Stimulated activated CD4-positive, alpha-beta T cell treated with anti-CD3 and anti-CD28 coated beads, Interleukin-4, amount 100 ng/mL, for 4 hours (primary cell): Measurements from ENCODE around the gene FADS2.

Experiments
- DNase-seq, 2 experiments: peaks; one replicate each; pipeline ENCODE4 v3.0.0-alpha.2; 2020

Gene FADS2

DNA sequence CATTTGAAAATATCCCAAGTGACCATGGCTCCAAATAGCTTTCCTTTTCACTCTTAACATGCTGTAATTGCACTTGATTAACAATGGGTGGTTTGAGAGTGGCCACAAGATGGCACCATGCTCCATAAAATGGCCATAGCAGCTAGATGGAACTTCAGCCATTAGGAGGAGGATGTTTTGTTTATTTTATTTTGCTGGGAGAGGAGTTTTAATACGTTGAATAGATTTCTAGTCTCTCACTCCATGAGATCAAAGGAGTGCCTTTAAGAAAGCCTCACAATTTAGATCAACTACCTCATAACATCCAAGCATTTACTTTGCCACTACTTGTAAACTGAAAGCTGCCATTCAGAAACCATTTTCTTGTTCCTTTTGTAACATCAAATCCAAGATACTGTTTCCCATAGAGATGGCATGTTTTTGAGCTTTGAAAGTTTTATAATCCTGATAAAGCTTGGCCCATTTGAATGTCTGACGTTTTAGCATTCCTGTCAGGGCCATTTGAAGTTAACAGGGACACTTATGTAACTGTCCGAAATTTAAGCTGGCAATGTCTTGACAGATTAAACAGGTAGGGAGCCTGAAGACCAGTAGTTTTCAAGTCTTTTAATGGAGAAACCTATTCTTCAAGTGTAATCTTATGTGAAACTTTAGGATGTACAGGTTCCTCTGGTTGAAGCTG lies 30.7 kb upstream of the FADS2 start:
- DNase-seq, result peak; percentile 52 to 64

DNA sequence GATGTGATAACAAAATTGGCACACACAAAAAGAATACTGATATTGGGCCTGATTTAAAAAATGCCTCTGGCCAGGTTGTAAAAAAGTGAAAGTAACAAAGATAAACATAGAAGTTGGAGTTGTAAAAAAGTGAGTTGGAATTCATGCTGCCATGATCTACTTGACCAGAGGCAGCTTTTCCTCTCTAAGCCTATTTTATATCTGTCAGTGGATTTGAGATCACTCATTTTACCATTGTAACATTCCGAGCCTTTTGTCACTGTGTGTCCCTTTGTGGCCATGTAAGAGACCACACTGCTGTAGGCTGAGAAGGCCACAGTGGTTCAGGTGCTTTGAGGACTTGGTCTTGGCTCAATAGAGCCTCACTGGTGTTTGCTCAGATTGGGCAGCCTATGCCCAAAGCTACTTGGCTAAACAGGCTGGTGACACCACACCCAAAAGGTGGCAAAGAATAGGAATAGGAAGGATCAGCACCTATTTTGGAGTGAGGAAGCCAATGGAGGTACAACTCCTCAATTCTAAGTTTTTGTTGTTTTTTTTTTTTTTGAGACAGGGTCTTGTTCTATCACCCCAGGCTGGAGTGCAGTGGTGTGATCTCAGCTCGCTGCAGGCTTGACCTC lies 28.3 kb upstream of the FADS2 start:
- no peak for DNase-seq

DNA sequence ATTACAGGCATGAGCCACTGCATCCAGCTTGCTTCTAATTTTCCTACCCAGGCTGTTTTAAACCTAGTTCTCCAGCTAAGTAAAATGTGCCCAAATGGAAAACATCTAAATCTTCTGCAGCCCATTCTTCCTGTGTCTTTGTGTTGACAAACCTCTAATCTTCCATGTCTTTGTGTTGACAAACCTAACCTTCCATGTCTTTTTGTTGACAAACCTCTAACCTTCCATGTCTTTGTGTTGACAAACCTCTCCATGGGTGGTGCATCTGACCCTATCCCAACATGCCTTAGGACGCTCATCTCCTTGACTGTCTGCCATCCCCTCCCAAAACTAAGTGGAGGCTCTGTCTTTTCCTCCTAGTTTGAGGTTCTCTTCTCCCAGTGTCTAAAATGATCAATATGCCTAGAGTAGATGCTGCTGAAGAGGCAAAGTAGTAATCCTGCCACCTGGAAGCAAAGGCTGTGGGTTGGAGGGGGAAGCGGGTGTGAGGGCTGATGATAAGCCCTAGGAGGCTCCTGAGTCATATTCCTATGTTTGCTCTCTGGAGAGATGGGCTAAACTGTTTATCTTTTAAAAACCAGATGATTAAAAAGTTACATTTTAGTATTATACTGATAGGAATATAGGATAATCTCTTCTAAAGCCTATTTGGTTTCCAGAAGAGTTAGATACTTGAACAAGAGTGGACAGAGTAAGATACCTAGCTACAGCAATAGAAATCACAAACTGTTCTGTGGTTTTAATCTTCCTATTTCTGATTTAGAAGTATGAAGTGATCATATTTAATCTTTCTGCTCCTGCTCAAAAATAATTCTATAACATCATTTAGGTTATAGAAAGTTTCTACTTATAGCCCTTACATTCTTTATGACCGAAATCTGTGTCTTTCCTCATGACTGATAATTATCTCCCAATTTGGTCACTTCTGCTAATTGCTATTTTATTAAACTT lies 27.5 kb upstream of the FADS2 start:
- DNase-seq, result no peak

DNA sequence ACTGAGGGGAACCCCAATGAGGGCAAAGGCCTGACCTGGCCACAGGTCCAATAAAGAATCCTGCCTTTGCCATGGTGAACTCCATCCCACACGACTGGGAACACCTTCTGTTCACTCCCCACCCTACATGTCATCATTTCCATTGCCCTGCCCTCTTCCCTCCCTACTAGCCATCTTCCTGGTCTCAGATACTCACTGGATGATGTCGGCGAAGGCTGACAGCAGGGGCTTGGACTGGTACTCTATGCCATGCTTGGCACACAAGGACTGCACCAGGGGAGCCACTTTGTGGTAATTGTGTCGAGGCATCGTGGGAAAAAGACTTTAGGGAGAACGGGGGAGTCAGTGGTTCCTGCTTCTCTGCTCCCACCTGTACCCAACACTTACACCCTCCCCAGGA lies 25.5 kb upstream of the FADS2 start:
- no peak for DNase-seq

DNA sequence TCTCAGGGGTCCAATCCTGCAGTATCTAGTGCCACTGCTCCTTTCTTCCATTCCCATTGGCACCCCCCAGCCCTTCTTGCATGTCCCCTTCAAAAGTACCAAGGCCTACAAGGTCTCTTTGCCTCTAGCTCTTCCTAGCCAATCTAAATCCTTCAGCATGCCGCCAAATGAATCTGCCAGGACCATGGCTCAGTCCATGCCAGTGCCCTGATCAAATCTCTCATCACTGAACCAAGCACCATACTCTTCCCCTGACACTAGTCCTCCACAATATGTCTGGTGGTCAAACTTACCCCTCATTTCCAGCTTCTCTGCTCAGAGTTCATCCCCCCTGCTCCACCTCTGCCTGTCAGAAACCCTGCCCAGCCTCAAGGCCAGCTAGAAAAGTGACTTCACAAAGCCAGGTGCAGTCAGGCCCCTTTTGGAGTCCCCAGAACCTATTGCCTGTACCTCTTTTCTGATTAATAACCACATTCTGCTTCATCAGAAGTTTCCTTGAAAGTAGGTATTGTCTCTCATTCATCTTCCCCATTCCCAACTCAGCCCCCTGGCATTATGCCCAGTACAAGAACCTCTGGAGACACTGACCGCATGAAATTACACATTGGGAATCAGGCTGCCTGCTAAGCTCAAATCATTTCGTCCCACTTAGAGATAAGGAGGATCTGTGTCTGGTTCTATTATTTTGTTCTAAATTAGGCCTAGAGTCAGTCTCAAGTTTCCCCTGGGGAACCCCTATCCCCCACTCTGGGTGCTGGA lies 24.0 kb upstream of the FADS2 start:
- DNase-seq, result no peak

DNA sequence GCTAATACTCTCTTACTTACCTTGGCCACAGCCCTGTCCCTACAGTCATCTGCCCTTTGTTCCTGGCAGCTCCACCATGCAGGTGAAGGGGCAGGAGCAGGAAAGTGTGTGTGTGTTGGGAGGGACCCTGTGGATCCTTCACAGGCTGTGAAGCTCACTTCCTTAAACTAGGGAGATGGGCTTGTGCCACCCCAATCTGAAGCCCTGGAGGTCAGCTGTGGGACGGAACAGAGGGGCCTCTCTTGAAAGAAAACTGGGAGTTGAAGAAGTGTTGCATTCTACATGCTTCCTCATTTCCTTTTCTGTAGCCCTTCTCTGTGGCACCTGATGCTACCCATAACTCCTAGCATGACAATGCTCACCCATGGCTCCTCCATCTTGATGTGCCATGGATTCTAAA lies 23.0 kb upstream of the FADS2 start:
- DNase-seq, result no peak

DNA sequence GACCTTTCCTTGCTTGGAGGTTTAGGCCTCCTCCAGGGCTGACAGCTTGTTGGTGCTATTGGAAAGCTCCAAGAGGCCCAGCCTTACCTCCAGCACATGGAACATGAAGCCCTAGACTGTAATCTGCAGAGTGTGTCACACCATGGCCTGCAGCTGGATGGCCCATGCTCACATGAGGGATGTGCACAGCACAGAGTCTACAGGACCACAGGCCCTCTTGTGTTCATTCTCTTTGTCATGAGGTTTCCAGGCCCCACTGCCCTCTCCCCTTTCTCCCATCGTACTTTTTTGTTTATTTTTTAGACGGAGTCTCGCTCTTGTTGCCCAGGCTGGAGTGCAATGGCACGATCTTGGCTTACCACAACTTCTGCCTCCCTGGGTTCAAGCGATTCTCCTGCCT lies 21.3 kb upstream of the FADS2 start:
- no peak for DNase-seq

DNA sequence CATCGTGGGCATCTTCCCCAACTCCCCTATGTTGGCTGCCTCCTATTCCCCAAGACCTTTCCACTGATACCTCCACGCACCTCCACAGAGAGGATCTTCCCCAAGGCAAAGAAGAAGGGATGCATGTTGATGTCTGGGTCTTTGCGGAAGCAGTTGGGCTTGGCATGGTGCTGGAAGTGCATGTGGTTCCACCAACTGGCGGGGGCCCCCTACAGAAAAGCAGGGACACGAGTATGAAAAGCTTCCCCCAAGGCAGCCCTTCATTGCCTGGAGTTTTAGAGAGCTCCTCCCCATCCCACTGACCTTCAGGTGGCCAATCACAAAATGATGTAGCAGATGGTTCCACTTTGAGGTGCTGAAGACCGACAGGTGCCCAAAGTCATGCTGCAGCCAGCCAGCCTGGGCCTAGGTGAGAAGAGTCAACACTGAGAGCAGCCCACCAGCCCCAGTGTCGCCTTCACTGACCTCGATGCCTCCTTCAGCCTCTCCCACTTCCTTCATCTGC lies 17.4 kb upstream of the FADS2 start:
- no peak for DNase-seq

DNA sequence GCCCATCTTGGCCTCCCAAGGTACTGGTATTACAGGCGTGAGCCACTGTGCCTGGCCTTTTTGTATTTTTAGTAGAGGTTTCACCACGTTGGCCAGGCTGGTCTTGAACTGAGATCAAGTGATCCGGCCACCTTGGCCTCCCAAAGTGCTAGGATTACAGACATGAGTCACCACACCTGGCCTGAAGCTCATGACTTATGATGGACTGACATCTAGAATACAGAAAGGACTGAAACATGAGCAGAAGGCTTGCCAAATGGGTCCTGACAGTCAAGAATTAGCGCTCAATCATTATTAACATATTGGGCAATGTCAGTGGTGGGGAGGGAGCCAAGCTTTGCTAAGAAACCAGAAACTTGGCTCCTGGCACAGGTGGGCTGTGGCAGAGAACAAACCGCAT lies 16.3 kb upstream of the FADS2 start:
- DNase-seq, result no peak

DNA sequence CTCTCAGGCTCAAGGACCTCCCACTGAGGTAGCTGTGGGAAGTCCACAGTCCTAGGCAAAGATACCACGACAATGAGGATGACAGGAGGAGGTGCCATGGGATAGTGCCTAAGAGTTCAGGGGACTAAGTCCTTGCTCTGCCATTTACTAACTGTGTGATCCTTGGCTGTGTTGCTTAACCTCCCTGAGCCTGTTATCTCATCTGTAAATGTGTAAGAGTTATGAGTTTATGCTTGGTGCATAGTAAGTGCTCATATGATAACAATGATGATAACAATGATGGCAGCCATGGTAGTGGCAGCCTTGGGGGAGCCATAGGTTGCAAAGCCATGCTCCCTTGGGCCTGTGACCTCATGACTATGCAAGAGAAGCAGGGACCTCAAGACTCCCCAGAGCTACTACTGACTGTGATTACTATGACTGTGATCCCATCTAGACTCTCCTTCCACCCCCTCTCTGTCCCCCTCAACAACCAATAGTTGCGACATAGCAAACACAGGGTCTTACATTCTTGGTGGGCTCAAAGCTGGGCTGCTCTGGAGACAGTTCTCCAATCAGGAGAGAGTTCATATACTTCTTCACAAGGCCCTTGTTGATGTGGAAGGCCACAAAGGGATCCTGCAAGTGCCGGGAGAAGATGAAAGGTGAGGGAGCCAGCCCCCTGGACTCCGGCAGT lies 15.2 kb upstream of the FADS2 start:
- no peak for DNase-seq

DNA sequence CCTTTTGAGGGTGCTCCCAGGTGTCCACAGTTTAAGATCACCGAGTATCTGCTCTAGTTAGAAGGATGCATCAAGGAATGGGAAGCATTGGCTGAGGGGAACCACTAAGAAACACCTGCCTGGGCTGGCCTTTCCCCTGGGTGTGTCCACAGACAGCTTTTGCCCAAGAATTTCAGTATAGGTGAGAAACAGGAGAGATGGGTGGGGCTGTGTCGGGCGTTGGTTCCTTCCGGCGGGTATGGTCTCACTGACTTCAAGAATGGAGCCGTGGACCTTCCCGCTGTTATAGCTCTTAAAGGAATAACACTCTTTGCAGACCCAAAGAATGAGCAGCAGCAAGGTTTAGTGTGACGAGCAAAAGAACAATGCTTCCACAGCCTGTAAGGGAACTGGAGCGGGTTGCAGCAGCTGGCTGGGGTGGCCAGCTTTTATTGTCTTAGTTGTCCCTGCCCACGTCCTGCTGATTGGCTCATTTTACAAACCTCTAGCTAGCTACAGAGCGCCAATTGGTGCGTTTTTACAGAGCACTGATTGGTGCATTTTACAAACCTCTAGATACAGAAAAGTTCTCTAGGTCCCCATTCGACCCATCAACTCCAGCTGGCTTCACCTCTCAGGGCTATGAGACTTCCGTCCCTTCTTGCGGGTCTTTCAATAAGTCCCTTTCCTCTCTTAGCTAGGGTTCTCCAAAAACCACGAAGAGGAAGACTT lies 13.7 kb upstream of the FADS2 start:
- no peak for DNase-seq

DNA sequence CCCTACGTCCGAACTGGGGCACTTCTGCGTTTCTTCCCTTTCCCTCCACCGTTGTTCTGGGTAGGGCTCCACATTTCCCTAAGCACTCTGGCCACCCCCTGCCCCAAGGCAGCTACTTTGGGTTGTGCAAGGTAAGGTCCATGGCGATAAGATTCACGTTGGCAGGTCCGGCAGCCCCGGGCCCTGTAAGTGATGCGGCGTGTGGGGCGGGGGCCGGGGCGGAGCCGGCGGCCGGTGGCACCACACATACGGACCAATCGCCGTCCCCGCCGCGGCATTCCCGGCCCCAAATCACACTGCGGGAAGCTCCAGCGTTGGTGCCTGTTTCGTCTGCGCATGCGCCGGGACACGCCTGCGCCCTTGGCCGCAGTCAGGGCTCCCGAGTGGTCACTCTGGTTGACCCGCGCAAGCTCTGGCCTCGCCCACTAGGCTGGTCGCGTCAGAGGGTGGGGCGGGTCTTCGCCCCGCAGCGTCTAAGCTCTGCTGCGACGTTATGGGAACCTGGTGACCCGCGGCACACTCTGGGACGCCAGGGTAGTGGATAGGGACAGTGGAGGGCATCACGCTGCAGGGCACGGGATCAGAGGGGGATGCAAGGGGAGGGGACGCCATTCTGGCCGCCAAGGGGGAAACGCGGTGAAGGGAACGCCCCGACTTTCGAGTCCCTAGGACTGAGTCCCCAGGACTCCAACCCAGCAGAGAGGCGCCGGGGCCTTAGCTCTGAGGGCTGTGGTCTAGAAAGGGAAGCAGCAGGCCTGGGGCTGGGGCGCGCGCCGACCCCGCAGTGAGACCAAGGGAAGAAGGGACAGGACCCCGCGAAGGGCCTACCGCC lies 12.9 kb upstream of the FADS2 start:
- DNase-seq, result peak; percentile 13 to 42

DNA sequence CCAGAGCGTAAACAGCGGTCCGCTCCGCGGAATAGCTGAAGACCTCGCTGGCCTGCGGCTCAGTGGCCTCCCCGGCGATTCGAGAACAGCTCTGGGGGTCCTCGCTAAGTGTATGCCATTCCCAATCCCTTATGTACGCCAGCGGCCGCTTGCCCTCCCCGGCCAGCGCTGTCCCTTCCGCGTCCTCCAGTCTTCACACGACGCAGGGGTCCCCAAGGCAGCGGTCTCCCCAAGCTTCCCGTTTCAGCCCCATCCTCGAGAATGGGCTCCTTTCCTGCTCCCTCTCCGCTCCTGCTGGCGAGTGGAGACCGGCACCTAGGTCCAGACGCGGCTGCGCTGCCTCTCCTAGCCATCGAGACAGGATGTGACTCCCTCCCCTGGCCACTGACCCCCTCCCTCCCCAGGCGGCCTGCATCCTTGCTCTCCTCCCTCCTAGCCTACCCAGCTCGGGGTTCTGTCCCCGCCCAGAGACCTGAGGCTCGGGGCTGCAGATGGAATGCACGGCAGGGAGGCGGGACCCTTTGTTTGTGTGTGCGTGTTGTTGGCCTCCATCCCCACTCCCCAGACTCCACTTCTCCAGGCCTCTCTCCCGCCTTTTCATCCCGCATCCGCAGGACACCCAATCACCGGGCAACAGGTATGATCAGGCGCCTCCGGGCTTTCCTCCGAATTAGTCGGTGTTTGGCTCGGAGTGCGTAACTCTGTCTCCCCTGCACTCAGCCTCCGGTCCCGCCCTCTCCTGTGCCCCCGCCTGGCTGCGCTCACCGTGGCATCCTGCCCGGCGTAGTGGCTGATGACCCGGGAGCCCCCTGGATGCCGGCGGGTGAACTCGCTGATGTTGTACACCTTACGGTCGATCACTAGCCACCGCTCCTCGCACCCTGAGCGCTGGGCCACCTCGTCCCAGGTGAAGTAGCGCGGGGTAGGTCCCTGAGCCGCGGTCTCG lies 12.0 kb upstream of the FADS2 start:
- peak; percentile 49 to 53 for DNase-seq

DNA sequence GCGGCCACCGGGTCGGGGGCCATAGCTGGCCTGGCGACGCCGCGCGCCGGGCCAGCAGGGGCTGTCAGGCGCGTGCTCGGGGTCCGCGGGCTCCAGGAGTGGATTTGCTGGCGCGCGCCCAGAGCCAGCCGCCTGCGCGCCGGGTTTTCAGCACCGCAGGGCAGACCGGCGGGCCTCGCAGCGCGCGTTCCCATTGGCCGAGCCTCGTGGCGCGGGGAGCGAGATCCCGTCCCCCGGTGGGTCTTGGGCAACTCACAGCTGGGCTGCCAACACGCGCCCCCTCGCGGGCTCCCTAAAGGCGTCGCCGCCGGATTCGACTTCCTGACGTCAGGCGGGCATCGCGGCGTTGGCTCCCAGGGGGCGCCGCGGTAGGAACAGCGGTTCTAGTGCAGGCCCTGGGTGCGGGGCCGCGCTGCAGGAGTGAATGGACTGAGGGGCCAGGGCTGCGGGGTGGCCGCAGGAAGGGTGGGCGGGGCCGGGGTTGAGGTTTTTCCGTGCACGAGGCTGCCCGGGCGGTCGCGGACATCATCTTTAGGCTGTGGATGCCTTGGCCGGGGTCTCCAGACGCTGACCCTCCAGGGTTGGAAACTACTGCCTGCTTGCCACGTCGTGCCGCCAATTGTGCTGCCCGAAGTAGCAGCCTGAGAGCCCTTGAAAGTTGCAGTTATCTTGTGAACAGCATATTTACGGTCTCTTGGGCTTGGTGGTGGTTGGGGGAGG lies 11.2 kb upstream of the FADS2 start, which contains the start of gene FADS1:
Gene FADS1, minus strand, starts transcription at position 268 of the 720 bp plus-strand sequence. Its CDS starts 74 bp downstream, at position 194.
- DNase-seq, result peak; percentile 67 to 75

DNA sequence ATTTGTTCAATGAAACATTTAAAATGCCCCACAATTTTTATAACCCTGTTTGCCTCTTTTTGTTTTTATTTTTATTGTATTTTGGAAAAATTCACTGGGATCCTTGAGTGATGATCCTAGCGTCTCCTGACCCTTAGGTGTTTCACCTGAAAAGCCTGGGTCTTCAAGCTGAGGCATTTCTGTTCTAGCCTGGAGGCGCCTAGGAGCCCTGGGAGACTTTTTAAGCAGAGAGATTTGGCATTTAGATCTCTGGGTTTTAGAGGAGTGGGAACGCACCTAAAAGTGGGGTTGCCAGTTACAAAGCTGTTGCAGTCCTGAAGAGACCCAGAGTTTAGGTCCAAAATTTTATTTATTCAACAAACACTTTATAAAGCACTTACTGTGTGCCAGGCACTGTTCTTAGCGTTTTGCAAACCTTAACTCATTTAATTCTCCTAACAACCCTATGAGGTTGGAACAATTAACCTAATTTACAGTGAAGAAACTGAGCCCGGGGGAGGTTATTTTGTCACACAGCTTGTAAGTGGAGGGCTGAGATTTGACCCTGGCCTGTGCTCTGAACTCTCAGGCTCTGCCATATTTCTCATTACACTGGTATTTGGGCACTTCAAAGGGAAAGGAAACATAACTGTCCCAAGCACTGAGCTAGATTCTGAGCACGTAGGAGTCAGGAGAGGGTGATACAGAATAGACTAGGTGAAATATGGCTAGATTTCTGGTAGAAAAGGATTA lies 10.5 kb upstream of the FADS2 start:
- no peak for DNase-seq

DNA sequence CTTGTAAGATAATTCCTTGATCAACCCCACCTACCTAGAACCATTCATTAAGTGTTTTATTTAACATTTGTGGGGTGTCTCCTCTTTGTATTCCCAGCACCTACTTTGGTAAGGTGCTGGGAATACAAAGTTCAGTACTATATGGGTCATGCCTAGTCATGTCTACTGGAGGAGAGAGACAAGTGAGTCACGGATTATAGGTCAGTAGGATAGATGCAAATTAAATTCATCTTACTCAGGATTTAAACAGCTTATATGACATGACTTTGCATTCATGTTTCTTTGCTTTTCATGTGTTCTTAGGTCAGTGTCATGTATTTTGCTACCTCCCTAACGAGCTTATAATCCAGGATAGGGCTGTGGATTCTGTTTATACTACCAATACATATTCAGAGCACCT lies 7.9 kb upstream of the FADS2 start:
- no peak for DNase-seq

DNA sequence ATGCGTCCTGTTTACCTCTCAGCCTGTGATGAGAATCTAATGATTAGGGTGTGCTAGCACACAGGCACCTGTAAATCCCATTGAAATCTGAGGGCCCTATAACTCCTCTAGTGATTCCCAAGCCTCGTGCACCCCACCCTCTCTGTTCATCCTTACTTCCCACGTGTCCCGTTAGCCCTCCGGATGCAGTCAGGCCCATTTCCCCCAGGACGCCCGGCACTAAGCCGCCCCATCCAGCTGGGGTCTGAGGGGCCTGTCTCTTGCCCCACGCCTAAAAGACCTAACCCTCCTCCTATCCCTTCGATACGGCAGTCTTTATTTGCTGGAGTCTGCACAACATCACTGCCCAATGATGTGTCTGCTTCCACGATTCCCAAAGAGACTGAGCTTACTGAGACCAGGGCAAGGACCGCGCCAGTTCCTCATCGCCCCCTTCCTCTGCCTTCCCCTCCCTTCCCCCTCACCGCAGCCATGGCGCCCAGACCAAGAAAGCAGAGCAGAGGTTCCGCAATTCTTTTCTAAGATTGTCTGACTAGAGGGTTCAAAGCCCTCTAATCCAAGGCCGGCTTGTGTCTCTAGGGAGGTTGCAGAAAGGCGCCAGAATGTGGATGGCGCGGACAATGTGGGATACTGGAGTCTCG lies 1.1 kb upstream of the FADS2 start:
- DNase-seq, result no peak

DNA sequence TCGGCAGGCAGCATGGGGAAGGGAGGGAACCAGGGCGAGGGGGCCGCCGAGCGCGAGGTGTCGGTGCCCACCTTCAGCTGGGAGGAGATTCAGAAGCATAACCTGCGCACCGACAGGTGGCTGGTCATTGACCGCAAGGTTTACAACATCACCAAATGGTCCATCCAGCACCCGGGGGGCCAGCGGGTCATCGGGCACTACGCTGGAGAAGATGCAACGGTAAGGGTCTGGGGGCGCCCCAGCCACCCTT lies 204 bp downstream of the FADS2 start:
- DNase-seq, result no peak
